Stimulated activated CD8-positive, alpha-beta memory T cell treated with anti-CD3 and anti-CD28 coated beads, Interleukin-2, amount 100 ng/mL, for 1 hour (primary cell): Measurements from ENCODE around the gene PCDHB8.
"Not testable (repeated sequence)": the region's sequence is repeated elsewhere in the genome, so short reads cannot be mapped to it uniquely, and the experiment has no call there.

Source experiments
- DNase-seq, 2 donors: peaks; one replicate each; pipeline ENCODE4 v3.0.0-alpha.2; 2020; ENCODE audit warnings: low read depth in 2 of 2

Gene PCDHB8

DNA sequence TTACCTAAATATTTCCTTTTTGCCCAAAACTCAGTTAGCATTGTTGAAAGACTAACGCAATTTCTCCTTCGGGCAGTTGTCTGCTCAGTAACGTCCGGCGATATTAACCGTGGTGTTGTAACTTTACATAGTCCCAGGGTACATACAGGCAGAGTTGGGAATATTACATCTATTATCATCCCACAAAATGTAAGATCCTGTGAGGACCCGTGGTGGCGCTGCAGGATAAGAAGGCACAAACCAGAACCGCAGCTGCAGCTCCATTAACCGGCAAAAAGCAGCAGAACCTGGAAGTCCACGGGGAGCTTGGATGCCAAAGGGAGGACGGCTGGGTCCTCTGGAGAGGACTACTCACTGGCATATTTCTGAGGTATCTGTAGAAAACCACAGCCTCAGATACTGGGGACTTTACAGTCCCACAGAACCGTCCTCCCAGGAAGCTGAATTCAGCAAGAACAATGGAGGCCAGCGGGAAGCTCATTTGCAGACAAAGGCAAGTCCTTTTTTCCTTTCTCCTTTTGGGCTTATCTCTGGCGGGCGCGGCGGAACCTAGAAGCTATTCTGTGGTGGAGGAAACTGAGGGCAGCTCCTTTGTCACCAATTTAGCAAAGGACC lies at the start of gene PCDHB8:
TSS of gene PCDHB8 (plus strand) at position 214 of the 615 bp plus-strand sequence. CDS start at position 459, 245 bp downstream.
- not testable (repeated sequence) for DNase-seq

GRCh38 chr5:141135030-141135717 lies 42.4 kb upstream of the PCDHB8 start, which contains the start of gene PCDHB5:
PCDHB5 (plus strand) TSS chr5:141135206; CDS start chr5:141135435, 229 bp downstream.
- no peak for DNase-seq

DNA sequence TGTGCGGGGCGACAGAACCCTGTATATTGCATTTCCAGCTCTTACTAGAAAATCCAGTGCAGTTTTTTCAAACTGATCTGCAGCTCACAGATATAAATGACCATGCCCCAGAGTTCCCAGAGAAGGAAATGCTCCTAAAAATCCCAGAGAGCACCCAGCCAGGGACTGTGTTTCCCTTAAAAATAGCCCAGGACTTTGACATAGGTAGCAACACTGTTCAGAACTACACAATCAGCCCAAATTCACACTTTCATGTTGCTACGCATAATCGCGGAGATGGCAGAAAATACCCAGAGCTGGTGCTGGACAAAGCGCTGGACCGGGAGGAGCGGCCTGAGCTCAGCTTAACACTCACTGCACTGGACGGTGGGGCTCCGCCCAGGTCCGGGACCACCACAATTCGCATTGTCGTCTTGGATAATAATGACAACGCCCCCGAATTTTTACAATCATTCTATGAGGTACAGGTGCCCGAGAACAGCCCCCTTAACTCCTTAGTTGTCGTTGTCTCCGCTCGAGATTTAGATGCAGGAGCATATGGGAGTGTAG lies 41.8 kb upstream of the PCDHB8 start:
- DNase-seq, result no peak

- not testable (repeated sequence) for DNase-seq
Observed at GRCh38 chr5:141137346-141137745, 40.2 kb upstream of the PCDHB8 start.

GRCh38 chr5:141149812-141150211 lies 27.8 kb upstream of the PCDHB8 start, which contains the start of gene PCDHB6:
PCDHB6 (plus strand) TSS chr5:141150057; CDS start chr5:141150258, 201 bp downstream.
- DNase-seq, result no peak

DNA sequence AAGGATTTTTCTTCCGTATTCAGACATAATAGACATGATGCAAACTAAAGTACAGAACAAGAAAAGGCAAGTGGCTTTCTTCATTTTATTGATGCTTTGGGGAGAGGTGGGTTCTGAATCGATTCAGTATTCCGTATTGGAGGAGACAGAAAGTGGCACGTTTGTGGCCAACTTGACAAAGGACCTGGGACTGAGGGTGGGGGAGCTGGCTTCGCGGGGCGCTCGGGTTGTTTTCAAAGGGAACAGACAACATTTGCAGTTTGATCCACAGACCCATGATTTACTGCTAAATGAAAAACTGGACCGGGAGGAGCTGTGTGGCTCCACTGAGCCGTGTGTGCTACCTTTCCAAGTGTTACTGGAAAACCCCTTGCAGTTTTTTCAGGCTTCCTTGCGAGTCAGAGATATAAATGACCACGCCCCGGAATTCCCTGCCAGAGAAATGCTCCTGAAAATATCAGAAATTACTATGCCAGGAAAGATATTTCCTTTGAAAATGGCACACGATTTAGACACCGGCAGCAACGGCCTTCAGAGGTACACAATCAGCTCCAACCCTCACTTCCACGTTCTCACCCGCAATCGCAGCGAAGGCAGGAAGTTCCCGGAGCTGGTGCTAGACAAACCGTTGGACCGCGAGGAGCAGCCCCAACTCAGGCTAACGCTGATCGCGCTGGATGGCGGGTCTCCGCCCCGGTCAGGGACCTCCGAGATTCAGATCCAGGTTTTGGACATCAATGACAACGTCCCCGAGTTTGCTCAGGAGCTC lies 27.2 kb upstream of the PCDHB8 start:
- DNase-seq, result no peak

GRCh38 chr5:141150993-141151325 lies 26.6 kb upstream of the PCDHB8 start:
- no peak for DNase-seq

DNA sequence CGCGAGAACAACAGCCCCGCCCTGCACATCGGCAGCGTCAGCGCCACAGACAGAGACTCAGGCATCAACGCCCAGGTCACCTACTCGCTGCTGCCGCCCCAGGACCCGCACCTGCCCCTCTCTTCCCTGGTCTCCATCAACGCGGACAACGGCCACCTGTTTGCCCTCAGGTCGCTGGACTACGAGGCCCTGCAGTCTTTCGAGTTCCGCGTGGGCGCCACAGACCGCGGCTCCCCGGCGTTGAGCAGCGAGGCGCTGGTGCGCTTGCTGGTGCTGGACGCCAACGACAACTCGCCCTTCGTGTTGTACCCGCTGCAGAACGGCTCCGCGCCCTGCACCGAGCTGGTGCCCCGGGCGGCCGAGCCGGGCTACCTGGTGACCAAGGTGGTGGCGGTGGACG lies 26.0 kb upstream of the PCDHB8 start:
- DNase-seq, result not testable (repeated sequence)

DNA sequence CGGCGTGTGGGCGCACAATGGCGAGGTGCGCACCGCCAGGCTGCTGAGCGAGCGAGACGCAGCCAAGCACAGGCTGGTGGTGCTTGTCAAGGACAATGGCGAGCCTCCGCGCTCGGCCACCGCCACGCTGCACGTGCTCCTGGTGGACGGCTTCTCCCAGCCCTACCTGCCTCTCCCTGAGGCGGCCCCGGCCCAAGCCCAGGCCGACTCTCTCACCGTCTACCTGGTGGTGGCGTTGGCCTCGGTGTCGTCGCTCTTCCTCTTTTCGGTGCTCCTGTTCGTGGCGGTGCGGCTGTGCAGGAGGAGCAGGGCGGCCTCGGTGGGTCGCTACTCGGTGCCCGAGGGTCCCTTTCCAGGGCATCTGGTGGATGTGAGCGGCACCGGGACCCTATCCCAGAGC lies 25.5 kb upstream of the PCDHB8 start:
- not testable (repeated sequence) for DNase-seq

DNA sequence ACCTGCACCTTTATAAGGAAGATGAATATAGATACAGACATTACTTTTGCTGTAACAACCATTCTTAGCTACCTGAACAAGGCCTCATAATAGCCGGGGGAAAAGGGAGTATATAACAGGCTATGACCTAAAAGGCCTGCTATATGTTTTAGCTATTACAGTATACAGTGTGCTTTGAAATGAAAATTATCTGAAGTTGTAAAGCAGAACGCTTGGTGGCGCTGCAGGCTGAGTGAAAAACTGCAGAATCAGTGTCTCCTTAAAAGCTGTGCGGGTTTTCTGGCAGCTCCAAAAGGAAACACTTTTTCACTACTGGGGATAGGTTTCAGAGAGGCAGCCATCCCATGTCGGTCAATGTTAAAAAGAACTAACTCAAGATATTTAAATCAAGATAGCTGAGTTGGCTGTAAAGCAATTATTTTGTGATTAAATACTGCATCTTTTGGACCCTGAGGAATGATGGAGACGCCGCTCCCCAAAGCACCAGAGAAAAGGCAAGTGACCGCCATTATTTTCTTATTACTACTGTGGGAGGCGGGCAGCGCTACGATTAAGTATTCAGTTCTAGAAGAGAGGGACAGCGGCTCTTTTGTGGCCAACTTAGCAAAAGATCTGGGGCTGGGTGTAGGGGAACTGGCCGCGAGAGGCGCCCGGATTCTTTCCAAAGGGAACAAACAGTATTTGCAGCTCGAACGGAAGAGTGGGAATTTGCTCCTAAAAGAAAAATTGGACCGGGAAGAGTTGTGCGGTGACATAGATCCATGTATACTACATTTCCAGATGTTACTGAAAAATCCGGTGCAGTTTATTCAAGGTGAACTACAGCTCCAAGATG lies 21.8 kb upstream of the PCDHB8 start:
- no peak for DNase-seq

- DNase-seq, result not testable (repeated sequence)
Observed at GRCh38 chr5:141157356-141157755, 20.2 kb upstream of the PCDHB8 start.

DNA sequence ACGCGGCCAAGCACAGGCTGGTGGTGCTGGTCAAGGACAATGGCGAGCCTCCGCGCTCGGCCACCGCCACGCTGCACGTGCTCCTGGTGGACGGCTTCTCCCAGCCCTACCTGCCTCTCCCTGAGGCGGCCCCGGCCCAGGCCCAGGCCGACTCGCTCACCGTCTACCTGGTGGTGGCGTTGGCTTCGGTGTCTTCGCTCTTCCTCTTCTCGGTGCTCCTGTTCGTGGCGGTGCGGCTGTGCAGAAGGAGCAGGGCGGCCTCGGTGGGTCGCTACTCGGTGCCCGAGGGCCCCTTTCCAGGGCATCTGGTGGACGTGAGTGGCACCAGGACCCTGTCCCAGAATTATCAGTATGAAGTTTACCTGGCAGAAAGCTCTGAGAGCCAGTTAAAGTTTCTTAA lies 19.7 kb upstream of the PCDHB8 start:
- DNase-seq, result not testable (repeated sequence)

GRCh38 chr5:141172381-141173204 lies 5.0 kb upstream of the PCDHB8 start, which contains the start of gene PCDHB7:
PCDHB7 (plus strand) TSS chr5:141172644; CDS start chr5:141172836, 192 bp downstream.
- no peak for DNase-seq

- DNase-seq, result not testable (repeated sequence)
Observed at GRCh38 chr5:141174291-141175104, 3.1 kb upstream of the PCDHB8 start.

DNA sequence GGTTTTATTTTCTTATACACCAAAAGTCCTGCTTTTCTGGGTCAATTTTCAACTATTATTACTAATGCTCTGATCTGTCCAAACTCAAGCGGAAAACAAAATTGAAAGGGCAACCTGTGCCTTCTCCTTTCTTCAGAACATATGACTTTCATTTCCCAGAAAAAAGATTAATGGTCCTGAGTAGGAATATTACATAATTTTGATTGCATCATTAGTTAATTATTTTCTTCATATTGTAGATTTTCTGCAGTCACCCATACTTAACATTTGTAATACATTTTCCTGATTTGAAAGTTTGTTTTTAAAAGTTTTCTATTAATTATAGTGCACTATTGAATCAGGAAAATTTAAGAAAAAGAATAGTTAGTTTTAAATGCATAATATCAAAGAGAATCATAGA lies 1.7 kb upstream of the PCDHB8 start:
- no peak for DNase-seq

GRCh38 chr5:141179371-141179770 lies 1.8 kb downstream of the PCDHB8 start:
- not testable (repeated sequence) for DNase-seq

GRCh38 chr5:141179876-141180275 lies 2.3 kb downstream of the PCDHB8 start:
- not testable (repeated sequence) for DNase-seq

DNA sequence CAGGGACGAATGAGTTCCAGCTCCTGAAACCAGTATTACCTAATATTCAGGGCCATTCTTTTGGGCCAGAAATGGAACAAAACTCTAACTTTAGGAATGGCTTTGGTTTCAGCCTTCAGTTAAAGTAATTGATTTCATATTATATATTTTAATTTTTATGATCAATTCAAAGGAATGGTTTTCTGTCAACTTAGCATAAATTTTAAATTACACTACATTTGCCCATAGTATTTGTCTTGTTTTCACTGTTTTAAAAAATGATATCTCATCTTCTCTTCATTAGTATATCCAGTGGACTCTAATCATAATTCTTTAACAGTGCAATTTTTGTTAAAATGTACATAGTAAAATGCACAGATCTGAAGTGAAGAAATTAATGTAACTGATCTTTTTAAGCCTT lies 2.7 kb downstream of the PCDHB8 start:
- no peak for DNase-seq

DNA sequence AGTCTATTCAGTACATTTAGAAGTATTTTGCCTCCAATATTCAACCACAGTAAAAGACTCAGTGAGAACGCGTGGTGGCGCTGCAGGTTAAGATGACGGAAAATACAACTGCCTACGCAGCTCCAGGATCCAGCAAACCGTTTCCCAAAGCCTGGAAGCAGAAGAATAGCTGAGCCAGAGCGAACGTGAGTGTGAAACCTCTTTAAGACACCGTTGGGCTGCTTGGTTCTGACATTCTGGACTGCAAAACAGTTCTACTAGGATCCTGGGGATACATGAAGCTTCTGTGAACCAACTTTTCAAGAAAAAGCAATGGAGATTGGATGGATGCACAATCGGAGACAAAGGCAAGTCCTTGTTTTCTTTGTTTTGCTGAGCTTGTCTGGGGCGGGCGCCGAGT lies 4.7 kb downstream of the PCDHB8 start, which contains the start of gene PCDHB16:
TSS of gene PCDHB16 (plus strand) at position 140 of the 400 bp plus-strand sequence. CDS start at position 313, 173 bp downstream.
- DNase-seq, result no peak
